Suppressor macrophage treated with lipopolysaccharide for 4 hours (primary cell): ENCODE data around the gene LCMT1.
"Not testable (repeated sequence)": the region's sequence is repeated elsewhere in the genome, so short reads cannot be mapped to it uniquely, and the experiment has no call there.

Source experiments
- DNase-seq: peaks from one replicate; pipeline ENCODE4 v3.0.0-alpha.2; 2020

LCMT1 gene

DNA sequence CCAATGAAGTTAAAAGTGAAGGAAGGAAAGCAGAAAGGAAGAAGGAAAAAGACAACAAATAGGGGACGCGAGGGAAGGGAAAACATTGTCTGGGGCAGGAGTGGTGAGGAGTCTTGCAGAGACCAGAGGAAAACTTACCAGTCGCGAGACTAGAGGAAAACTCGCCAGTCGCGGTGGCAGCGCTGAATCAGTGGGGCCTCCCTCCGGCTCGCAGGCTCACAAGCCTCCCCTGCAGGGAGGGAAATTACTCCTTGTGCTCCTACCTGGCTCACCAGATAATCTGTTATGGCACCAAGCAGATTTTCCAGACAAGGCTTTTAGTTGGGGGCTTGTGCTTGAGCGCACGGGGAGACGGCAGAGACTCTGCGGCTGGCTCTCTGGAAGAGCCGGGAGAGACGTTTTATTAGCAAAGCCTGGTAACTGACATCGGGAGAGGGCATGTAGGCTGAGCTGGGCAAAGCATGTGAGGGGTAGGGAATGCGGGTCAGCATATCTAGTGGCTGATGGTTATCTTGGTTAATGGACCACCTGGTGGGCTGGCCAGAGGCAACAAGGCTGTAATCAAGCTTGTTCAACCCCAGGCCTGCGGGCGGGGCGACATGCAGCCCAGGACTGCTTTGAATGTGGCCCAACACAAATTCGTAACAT lies 37.1 kb downstream of the LCMT1 start:
- no peak for DNase-seq

DNA sequence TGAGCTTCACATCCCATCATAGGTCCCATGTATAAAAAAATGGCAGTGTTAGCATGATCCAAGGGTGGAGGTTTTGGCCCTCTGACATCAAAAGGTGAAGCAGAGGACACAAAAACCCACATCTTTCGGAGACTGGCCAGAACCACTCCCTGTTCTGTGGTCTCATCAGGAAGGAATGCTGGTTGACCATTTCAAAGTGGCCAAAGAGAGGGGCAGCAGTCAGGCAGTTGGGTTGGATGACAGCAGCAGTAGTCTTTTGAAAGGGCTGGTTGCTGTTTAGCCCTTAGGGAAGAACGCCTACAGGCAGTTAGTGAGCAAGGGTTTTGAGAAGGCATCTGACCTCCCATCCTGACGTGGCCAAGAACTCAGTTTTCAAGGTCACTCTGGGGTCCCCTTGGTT lies 40.5 kb downstream of the LCMT1 start:
- no peak for DNase-seq

DNA sequence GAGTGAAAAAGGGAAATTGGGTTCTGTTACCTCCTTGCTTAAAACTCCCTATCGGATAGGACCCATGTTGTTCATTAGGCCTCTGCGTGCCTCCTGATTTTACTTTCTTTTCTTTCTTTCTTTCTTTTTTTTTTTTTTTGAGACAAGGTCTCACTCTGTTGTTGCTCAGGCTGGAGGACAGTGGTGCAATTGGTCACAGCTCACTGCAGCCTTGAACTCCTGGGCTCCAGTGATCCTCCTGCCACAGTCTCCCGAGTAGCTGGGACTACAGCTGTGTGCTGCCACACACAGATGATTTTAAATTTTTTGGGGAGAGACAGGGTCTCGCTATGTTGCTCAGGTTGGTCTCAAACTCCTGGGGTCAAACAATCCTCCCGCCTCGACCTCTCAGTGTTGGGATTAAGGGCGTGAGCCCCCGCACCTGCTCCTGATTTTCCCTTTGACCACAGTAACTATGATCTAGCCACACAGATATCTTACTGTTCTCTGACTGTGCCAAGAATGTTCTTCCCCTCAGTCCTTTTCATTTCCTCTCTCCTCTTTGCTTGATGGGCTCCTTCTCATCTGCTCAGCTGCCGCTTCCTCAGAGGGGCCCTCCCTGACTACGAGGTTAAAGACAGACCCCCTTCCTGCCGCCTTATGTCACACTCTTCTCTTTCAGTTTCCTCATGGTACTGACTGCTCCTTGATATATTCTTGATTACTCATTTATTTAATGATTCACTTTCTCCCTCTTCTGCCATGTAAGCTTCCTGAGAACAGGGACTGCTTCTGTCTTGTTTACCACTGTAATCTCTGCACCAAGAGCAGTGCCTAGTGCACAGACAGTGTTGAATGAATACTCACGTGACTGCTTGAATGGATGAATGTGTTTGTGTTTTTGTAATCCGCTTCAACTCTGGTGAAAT lies 44.3 kb downstream of the LCMT1 start:
- DNase-seq: peak; percentile 13

DNA sequence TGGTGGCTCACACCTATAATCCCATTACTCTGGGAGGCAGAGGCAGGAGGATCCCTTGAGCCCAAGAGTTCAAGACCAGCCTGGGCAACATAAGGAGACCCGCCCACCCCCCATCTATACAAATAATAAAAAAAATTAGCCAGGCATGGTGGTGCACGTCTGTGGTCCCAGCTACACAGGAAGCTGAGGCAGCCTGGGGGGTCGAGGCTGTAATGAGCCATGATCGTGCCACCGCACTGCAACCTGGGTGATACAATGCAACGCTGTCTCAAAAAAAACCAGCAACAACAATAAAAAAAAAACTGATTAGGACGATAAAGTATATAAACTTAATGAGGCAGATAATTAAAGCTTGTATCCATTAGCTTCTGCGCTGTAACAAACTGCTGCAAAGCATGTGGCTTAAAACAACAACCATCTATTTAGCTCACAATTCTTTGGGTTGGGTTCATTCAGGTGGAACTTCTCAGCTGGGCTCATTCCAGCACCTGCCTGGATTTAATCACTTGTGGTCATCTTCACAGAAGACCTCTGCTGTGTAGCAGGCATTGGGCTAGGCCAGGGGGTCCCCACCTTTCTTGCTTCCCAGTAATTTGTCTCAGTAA lies 45.8 kb downstream of the LCMT1 start:
- DNase-seq: no peak

DNA sequence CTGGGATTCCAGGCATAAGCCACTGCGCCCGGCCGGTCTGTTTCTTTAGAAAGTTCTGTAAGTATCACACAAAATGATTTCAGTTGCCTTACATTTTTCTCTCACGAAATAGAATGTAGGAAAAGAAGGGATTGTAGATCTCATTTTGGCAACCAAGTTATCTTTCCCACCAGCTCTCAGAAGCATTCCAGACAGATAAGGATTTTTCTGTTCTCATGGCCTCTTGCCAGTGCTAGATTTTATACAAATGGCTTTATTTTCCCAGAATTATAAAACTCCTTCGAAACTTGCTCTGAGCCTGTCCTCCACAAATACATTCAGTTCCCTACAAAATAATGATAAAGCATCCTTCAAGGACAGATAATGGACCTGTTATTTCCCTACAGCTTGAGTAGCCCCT lies 46.9 kb downstream of the LCMT1 start:
- no peak for DNase-seq

DNA sequence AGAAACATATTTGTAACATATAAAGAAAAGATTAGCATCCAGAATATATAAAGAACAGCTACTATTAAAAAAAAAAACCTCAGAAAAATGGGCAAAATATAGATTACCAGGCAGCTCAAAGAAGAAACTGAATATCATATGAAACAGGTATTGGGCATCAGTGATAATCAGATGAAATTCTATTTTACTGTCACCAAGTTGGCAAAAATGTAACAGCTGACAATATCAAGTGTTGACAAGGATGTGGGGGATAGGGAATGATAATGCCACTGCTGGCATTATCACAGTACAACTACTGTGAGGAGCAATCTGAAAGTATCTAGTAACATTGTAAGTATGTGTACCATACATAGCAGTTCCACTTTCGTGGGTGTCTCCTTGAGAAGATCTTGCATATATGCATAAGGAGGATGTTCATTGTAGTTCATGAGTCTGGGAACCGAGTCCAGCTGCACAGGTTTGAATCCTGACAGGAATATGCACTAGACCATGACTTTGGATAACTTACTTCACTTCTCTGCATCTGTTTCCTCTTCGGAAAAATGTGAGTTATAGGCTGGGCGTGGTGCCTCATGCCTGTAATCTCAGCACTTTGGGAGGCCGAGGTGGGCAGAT lies 50.3 kb downstream of the LCMT1 start:
- no peak for DNase-seq

DNA sequence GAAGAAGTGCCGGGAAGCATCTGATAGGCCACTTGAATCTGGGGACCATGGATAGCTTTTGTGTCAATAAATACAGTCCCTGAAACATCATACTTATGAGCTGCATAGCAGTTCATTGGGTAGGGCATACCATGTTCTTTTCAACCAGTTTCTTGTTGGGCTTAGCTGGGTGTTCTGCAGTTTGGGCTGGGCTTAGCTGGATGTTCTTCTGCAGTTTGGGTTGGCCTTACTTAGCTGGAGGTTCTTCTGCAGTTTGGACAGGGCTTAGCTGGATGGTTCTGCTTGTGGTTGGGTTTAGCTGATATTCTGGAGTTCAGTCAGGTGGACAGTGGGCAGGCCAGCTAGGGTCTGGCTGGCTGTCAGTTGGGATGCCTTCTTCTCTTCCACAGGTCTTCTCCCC lies 52.1 kb downstream of the LCMT1 start:
- no peak for DNase-seq

DNA sequence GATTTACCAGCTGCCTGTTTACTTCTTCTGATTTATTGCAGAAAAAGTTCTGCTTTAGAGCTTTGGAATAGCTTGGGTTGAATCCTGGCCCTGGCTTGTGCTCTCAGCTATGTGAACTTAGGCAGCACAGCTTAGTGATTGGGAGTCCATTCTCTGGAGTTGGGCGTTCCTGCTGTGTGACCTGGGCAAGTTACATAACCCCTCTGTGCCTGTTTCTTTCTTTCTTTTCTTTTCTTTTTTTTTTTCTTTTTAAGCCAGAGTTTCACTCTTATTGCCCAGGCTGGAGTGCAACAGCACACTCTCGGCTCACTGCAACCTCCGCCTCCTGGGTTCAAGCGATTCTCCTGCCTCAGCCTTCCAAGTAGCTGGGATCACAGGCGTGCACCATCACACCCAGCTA lies 53.7 kb downstream of the LCMT1 start:
- DNase-seq: no peak

DNA sequence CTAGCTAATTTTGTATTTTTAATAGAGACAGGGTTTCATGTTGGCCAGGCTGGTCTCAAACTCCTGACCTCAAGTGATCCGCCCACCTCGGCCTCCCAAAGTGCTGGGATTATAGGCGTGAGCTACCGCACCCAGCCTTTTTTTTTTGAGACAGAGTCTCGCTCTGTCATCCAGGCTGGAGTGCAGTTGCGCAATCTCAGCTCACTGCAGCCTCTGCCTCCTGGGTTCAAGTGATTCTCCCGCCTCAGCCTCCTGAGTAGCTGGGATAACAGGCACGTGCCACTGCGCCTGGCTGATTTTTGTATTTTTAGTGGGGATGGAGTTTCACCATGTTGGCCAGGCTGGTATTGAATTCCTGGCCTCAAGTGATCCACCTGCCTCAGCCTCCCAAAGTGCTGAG lies 56.4 kb downstream of the LCMT1 start:
- DNase-seq: not testable (repeated sequence)

DNA sequence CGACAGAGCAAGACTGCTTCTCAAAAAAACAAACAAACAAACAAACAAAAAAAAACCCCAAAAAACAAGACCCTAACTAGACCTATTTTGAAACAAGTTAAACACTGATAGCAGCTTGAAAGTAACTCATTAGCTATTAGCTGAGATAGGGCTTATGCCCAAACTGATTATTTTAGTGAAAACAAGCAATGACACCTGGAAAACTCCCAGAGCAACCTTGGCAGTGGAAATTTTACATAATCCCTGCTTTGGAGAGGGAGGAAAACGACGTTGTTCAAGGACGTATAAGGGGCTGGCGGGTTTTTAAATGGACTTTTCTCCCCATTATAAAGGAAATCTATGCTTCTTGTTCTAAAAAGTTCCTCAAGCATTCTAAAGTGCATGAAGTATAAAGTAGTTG lies 59.8 kb downstream of the LCMT1 start:
- DNase-seq: no peak

DNA sequence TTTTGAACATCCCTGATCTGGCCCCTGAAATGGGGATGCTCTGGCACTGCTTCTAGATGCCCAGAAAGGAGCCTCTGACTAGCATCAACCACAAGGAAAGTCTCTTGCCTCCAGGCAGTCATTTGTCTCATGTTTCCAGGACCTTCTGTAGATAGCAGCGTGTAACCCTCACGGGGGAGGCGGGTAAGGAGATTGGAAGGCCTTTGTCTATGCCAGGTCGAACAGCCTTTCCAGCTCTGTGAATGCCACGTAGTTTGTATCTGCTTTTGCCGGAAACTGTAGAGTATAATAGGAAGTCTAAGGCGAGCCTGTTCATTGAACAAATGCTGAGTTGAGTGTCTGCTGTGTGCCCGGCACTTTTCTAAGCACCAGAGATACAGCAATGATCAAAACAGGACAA lies 61.3 kb downstream of the LCMT1 start:
- no peak for DNase-seq

DNA sequence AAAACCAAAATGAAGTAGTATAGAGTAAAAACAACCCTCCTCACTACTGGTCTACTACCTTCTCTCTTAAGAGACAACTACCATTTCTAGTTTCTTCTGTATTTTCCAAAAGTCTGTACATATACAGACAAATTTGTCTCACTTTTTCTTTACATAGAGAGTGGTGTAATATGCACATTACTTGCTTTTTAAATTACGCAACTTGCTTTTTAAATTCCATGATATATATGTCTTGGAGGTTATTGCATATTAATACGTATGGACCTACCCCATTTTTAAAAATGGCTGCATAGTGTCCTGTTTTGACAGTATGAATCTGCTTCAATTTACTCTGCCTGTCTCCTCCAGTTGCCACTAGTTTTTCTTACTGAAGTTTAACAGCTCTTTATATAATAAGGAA lies 62.7 kb downstream of the LCMT1 start:
- no peak for DNase-seq

DNA sequence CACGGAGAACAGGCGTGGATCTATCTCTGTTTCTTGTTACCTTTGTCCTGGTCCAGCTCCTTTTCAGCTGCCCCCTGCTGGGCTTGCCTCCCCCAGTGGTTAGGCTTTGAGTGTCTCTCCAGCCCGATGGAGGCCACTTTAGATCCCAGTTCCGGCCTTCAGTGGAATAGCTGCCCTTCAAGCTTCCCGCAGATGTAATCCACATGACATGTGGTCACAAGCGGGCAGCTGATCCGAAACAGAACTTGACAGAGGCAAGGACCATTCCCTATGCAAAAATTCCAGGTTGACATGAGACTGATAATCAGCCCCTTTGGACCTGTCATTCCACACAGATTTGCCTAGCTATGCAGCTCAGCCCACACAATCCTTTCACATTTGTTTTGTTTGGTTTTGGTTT lies 64.6 kb downstream of the LCMT1 start:
- peak; percentile 9 for DNase-seq

DNA sequence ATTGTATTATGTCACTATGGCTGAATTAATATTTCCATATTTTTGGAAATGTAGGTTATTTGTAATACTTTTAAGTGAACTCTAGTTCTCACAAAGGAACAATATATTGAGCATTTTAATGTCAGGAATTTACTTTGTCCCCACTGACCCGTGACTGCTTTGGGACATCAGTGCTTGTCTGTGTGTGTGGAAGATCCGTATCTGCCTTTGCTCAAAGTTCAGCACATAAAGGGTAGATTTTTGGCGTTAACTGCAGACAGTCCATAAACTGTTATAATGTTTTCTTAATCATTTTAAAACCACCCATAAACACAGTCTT lies 65.9 kb downstream of the LCMT1 start:
- DNase-seq: no peak

DNA sequence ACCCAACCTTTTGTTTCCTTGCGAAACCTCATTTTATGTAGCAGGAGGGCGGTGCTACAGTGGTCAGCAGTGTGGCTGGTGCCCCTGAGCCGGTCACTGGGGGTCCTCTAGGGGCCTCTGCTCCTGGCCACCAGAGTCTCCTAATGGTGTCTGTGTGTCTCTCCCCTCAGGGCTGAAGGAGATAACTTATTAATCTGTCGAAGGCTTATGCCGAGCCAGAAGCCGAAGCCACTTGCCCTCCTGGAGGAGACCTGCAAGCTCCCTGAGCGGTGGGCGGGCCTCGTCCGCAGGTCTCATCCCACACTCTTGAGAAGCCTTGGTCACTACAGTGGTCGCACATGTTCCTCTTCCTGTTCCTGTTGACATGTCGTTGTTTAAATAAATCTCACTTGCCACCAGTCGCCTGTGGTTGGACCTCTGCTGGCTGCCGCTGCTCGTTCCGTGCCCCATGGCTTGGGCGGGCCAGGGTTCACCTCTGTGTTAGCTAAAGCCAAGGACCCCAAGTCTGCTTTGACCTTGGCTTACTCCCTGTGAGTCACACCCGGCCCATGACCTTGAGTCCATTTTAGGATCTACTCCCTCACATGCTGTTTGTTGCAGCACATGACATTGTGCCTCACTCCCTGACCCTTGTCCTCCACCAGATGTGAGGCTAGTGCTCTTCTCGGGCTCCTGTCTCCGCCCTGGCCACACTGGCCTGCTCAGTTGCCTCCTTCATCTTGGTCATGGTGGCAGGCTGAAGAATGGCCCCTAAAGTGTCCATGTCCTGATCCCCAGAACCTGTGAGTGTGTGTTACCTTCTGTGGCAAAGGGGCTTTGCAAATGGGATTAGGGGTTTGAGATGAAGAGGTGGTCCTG lies 66.5 kb downstream of the LCMT1 start:
- DNase-seq: peak; percentile 23

DNA sequence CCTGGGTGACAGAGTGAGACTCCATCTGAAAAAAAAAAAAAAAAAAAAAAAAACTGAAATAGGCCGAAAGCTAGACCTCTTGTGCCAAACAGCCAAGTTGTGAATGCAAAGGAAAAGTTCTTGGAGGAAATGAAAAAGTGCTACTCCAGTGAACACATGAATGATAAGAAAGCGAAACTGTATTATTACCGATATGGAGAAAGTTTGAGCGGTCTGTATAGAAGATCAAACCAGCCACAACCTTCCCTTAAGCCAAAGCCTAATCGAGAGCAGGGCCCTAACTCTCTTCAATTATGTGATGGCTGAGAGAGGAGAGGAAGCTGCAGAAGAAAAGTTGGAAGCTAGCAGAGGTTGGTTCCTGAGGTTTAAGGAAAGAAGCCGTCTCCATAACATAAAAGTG lies 69.7 kb downstream of the LCMT1 start:
- not testable (repeated sequence) for DNase-seq

DNA sequence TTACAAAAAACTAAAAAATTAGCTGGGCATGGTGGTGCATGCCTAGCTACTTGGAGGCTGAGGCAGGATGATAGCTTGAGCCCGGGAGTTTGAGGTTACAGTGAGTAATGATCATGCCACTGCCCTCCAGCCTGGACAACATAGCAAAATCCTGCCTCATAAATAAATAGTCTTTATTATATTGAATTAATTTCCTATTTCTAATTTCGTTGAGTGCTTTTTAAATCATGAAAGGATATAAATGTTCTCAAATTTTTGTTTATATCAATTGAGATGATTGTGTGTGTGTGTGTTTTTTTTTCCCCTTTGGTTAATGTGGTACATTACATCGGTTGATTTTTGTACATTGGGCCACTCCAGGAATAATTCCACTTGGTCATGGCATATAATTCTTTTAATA lies 73.2 kb downstream of the LCMT1 start:
- no peak for DNase-seq

DNA sequence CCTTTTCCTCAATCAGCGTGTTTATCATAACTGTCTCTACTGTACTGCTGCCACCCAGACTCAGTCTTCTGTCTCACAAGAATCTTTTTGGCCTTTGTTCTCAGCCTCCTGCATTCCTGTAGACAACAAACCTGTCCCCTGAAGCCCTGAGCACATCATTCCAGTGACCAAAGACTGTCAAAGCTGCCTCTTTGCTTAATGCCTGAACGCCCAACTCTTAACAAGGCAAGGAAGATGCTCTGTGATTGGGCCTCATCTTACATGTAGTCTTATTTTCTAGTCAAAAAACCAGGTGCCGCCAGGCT lies 75.9 kb downstream of the LCMT1 start:
- no peak for DNase-seq

DNA sequence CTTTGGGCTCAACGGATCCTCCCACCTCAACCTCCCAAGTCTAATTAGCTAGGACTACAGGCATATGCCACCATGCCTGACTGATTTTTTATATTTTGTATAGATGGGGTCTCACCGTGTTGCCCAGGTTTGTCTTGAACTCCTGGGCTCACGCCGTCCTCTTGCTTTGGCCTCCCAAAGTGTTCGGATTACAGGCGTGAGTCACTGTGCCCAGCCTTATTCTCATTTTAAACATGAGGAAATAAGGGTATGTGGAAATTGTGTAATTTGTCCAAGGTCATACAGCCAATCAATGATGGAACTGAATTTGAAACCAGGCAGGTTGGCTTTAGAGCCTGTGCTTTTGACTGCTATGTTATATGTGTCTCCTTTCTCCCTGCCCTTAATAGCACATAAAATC lies 77.8 kb downstream of the LCMT1 start:
- no peak for DNase-seq

DNA sequence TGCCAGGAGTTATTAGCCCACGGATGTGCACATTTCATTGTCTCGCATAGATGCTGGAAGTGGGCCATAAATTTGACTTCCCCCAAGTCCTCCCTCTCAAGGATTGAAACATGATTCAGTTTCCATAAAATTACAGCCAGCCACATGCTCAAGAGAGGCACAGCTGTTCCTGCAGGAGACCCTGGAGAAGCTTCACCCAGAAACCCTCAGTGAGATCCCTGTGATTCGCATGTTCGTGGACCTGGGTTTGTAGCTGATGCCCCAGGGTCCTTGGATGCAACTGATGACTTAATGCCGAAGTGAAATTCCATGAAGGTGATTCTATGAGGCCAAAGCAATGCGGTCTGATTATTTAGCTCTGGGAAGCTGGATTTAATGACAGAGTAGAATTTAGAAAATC lies 80.6 kb downstream of the LCMT1 start:
- no peak for DNase-seq

DNA sequence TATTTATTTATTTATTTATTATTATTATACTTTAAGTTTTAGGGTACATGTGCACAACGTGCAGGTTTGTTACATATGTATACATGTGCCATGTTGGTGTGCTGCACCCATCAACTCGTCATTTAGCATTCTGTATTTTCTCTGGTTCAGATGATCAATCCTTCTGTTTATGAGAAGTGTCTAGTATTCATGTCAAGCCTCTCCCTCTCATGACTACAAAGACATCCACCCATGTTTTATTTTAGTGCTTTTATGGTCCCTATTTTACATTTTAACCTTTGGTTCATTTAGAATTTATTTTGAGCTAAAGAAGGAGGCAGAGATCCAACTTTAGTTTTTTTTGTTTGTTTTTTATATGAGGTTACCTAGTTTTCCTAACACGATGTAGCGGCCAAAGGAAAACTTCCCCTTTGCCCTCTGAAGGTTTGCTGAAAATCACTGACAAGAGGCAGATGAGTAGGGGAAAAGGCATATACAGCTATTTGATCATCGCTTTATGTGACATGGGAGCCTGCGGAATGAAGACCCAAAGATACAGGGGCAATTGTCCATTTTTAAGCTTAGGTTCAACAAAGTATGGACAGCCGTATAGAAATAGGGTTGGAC lies 82.8 kb downstream of the LCMT1 start:
- no peak for DNase-seq

DNA sequence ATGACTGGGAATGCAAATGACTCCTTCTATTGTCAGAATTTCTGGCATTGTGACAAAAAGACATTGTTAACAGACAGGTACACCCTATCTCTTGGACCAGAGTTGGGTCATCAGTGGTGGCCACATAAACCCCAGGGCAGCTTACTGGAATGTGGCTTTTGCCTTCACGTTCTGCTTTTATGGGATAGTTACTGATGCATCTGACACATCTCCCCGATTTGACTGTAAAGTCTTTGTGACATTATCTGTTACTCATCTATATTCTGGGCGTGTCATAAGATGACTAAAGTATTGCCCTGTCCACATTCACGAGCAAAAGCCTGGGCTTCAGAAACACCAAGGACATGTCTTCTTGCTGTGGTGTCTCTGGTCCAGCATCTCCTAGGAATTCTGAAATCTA lies 86.5 kb downstream of the LCMT1 start:
- peak; percentile 5 for DNase-seq

DNA sequence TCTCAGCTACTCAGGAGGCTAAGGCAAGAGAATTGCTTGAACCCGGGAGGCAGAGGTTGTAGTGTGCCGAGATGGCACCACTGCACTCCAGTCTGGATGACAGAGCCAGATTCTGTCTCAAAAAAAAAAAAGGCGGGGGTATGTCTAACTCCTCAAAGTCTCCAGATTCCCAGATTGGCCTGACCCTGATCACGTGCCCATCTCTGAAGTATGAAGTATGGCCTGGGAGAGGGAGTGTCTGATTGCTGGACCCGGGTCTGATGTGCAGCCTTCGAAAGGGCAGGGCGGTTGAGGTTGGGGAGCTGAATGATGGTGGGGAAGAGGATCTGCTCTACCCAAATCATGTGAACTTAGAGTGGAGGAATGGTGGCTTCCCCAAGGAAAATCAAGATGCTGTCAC lies 87.9 kb downstream of the LCMT1 start:
- DNase-seq: no peak
